Measurements from ENCODE around the gene ECE2.

ECE2 gene

GRCh38 chr3:184315871-184316661 is 40.2 kb downstream of the ECE2 start:
- DNase-seq = no peak

GRCh38 chr3:184316792-184317191 is 41.0 kb downstream of the ECE2 start:
- no peak for DNase-seq

GRCh38 chr3:184317201-184317600 is 41.4 kb downstream of the ECE2 start:
- no peak for DNase-seq

GRCh38 chr3:184320104-184320445 is 44.3 kb downstream of the ECE2 start:
- DNase-seq = no peak

GRCh38 chr3:184321666-184322065 is 45.8 kb downstream of the ECE2 start:
- DNase-seq = no peak

- DNase-seq = no peak
Measured at GRCh38 chr3:184322731-184323487, 47.1 kb downstream of the ECE2 start.

- no peak for DNase-seq
Measured at GRCh38 chr3:184323696-184324095, 47.9 kb downstream of the ECE2 start.

GRCh38 chr3:184325269-184325668 is 49.4 kb downstream of the ECE2 start:
- DNase-seq = no peak

- no peak for DNase-seq
Measured at GRCh38 chr3:184325715-184326369, 50.0 kb downstream of the ECE2 start.

- DNase-seq = no peak
Measured at GRCh38 chr3:184327171-184327570, 51.3 kb downstream of the ECE2 start.

- DNase-seq = no peak
Measured at GRCh38 chr3:184328516-184328915, 52.7 kb downstream of the ECE2 start.

- DNase-seq = no peak
Measured at GRCh38 chr3:184332370-184333090, 56.7 kb downstream of the ECE2 start.

GRCh38 chr3:184333190-184333589 is 57.4 kb downstream of the ECE2 start:
- DNase-seq = no peak

- DNase-seq = no peak
Measured at GRCh38 chr3:184333700-184334099, 57.9 kb downstream of the ECE2 start.

- no peak for DNase-seq
Measured at GRCh38 chr3:184334470-184335158, 58.8 kb downstream of the ECE2 start.

GRCh38 chr3:184335291-184335660 is 59.5 kb downstream of the ECE2 start:
- no peak for DNase-seq

GRCh38 chr3:184335661-184336546 is 60.1 kb downstream of the ECE2 start:
- peak; percentile 41 for DNase-seq

GRCh38 chr3:184336547-184337398 is 61.0 kb downstream of the ECE2 start:
- DNase-seq = peak; percentile 7

GRCh38 chr3:184337399-184337714 is 61.5 kb downstream of the ECE2 start, which contains the start of gene FAM131A:
Gene FAM131A, plus strand, starts transcription at chr3:184337600. Its CDS starts 31 bp downstream, at chr3:184337631.
- DNase-seq = no peak

GRCh38 chr3:184337981-184338380 is 62.2 kb downstream of the ECE2 start:
- no peak for DNase-seq

GRCh38 chr3:184338511-184338945 is 62.7 kb downstream of the ECE2 start:
- peak; percentile 75 for DNase-seq

Data from NCI-H748 treated with DMSO at 0.1 percent for 48 hours (cell line).